T follicular helper cell (primary cell): Measurements from ENCODE around the gene KCNG4.

Experiments
- DNase-seq: peaks from one replicate; pipeline ENCODE4 v3.0.0-alpha.2; 2020; ENCODE audit warnings: low read depth
- total RNA-seq, 2 experiments: gene quantifications; one replicate each; lab custom pipeline; 2026; lab: John Stamatoyannopoulos, UW

The KCNG4 gene
- 0 reads per million in 2 experiments for total RNA-seq

- DNase-seq: no peak
Observed at GRCh38 chr16:84239909-84240308, at the start of gene KCNG4. Gene KCNG4, minus strand, starts transcription at chr16:84240012. Its CDS starts 2,527 bp downstream, at chr16:84237485.

- DNase-seq: no peak
Observed at GRCh38 chr16:84288902-84289301, 49.1 kb upstream of the KCNG4 start.

- no peak for DNase-seq
Observed at GRCh38 chr16:84286578-84287240, 46.9 kb upstream of the KCNG4 start.

GRCh38 chr16:84284154-84284722 lies 44.4 kb upstream of the KCNG4 start:
- DNase-seq: no peak

GRCh38 chr16:84283314-84284153 lies 43.7 kb upstream of the KCNG4 start:
- no peak for DNase-seq

GRCh38 chr16:84282533-84282932 lies 42.7 kb upstream of the KCNG4 start:
- no peak for DNase-seq

- no peak for DNase-seq
Observed at GRCh38 chr16:84281074-84281473, 41.3 kb upstream of the KCNG4 start.

- DNase-seq: no peak
Observed at GRCh38 chr16:84279881-84280280, 40.1 kb upstream of the KCNG4 start.

GRCh38 chr16:84278968-84279367 lies 39.2 kb upstream of the KCNG4 start:
- no peak for DNase-seq

GRCh38 chr16:84278333-84278732 lies 38.5 kb upstream of the KCNG4 start:
- no peak for DNase-seq

GRCh38 chr16:84277244-84277823 lies 37.5 kb upstream of the KCNG4 start:
- peak; percentile 60 for DNase-seq

- no peak for DNase-seq
Observed at GRCh38 chr16:84275585-84276151, 35.9 kb upstream of the KCNG4 start.

GRCh38 chr16:84274515-84274914 lies 34.7 kb upstream of the KCNG4 start:
- DNase-seq: no peak

GRCh38 chr16:84272740-84273320 lies 33.0 kb upstream of the KCNG4 start:
- DNase-seq: no peak

GRCh38 chr16:84271866-84272265 lies 32.1 kb upstream of the KCNG4 start:
- DNase-seq: no peak

- no peak for DNase-seq
Observed at GRCh38 chr16:84271037-84271436, 31.2 kb upstream of the KCNG4 start.

- no peak for DNase-seq
Observed at GRCh38 chr16:84270531-84270930, 30.7 kb upstream of the KCNG4 start.

GRCh38 chr16:84270071-84270470 lies 30.3 kb upstream of the KCNG4 start:
- no peak for DNase-seq

GRCh38 chr16:84268291-84269040 lies 28.7 kb upstream of the KCNG4 start:
- DNase-seq: no peak

GRCh38 chr16:84267380-84267779 lies 27.6 kb upstream of the KCNG4 start:
- no peak for DNase-seq

GRCh38 chr16:84266451-84266850 lies 26.6 kb upstream of the KCNG4 start:
- no peak for DNase-seq
